AG08395 (cell line): ENCODE data around the gene ACSL1.

Source experiments
- DNase-seq: peaks from one replicate; pipeline ENCODE4 v3.0.0; 2012; ENCODE audit warnings: mixed read lengths, low spot score

Gene ACSL1

GRCh38 chr4:184715526-184715925 is 110.2 kb downstream of the ACSL1 start:
- DNase-seq = no peak

GRCh38 chr4:184713887-184714286 is 111.9 kb downstream of the ACSL1 start:
- no peak for DNase-seq

GRCh38 chr4:184712322-184712721 is 113.4 kb downstream of the ACSL1 start:
- no peak for DNase-seq

GRCh38 chr4:184706453-184706852 is 119.3 kb downstream of the ACSL1 start:
- DNase-seq = no peak

- no peak for DNase-seq
Measured at GRCh38 chr4:184705692-184706091, 120.1 kb downstream of the ACSL1 start.
